ENCODE results near the gene ERI3. TPM values are rescaled to one million over a fixed set of nuclear protein-coding genes. Genes with fewer than 3 reads are reported as not detected.

Gene ERI3
- total and polyA plus RNA-seq, 9 of the 15 experiments (the other 6 are each of a cell fraction or from before 2014, with no cell fraction given): 47.8 to 93.4 (median 67.2) TPM

DNA sequence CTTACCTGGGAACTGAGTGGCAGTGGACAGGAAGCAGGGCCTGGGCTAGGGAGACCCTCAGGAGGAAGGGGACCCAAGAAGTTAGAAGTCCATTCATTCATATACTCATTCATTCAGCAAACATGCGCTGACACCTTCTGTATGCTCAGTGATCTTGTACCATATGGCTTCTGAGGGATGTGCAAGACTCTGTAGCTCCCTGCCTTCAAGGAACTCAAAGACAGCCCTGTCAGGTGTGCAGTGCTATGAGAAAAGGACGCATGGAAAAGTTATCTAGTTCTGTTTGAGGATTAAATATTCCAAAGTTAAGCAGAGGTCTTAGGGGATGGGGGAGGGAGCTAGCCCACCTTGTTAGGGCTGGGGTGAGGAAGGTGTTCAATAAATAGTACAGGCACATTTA is 129.3 kb downstream of the ERI3 start:
- H3K9ac ChIP-seq (ENCODE audit: insufficient read depth in 1 of 2, low read depth in 2 of 2, low read length in 2 of 2): no peak overlapping the region
- H3K9me3 ChIP-seq (replicated peaks; ENCODE audit: control insufficient read depth, insufficient read depth, low read depth, low read length): no peaks in the 10 kb centered on the region
- H3K27ac ChIP-seq (ENCODE audit: extremely low read depth, low read depth, low read length): no peak overlapping the region
- BruUV-seq (replicated peaks): no TSS peak
- ChIA-PET POLR2A (interaction anchor here (0.5 to 4.1 kb wide), 7 partner anchors 10 to 617 kb away, joined by 3 to 14 read pairs (median 3); partner anchors contain the start of genes DMAP1 and PTCH2), CTCF (ENCODE audit: low intra/inter-chr PET ratio) (no interaction called here)
- H2AFZ ChIP-seq (ENCODE audit: low read depth, low read length): no peak overlapping the region
- H3K4me1 ChIP-seq (replicated peaks in 1 of 2; ENCODE audit: control insufficient read depth in 2 of 2, insufficient read depth in 2 of 2, low read length in 2 of 2): peaks cover 7 to 10% of the 10 kb centered on the region in 2 experiments; a peak in 3 of 5 replicates
- H3K9me1 ChIP-seq (ENCODE audit: control insufficient read depth, insufficient read depth, low read length): peaks cover 2% of the 10 kb centered on the region
- in situ Hi-C loops (cut with MboI): loop anchor here (10.0 kb wide), 1 partner anchor 369 kb away; no protein-coding TSS in a partner anchor
- no peak overlapping the region for H3K4me2 ChIP-seq (ENCODE audit: insufficient read depth, low read length)
- no peak overlapping the region for H3K4me3 ChIP-seq
- no peaks in the 10 kb centered on the region for H3K27me3 ChIP-seq (ENCODE audit: control insufficient read depth in 2 of 2, insufficient read depth in 2 of 2, low read length in 2 of 2)
- H3K36me3 ChIP-seq (ENCODE audit: control insufficient read depth, insufficient read depth, low read length): peaks cover 15% of the 10 kb centered on the region; the same call in 2 of the 3 replicates
- FAIRE-seq: no peak
- no peak for DNase-seq (ENCODE audit: extremely low read depth in 1 of 4, low spot score in 3 of 4)
- 79% methylated on average over 2 of the region's 2 CpGs for WGBS (ENCODE audit: insufficient coverage, low coverage, missing lambda C conversion rate)
- no peaks in the 10 kb centered on the region for H3K79me2 ChIP-seq (ENCODE audit: control insufficient read depth, insufficient read depth, low read length)
- no peak for ATAC-seq
- intact Hi-C loops (cut with micrococcal nuclease): no loop called here
- TF ChIP-seq EHMT2 (IDR thresholded peaks at IDR 0.05) (no peak), ELF2 (CRISPR knock-in tag; IDR thresholded peaks at IDR 0.05) (no peak), ZNF3 (CRISPR knock-in tag; IDR thresholded peaks at IDR 0.05) (no peak), KDM4B (IDR thresholded peaks at IDR 0.05; ENCODE audit: borderline replicate concordance in 2 of 2, low read depth in 1 of 2) (no peak), PHB2 (IDR thresholded peaks at IDR 0.05; ENCODE audit: low read depth) (no peak)
- TF ChIP-seq, protein P1, sequence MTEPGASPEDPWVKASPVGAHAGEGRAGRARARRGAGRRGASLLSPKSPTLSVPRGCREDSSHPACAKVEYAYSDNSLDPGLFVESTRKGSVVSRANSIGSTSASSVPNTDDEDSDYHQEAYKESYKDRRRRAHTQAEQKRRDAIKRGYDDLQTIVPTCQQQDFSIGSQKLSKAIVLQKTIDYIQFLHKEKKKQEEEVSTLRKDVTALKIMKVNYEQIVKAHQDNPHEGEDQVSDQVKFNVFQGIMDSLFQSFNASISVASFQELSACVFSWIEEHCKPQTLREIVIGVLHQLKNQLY (CRISPR knock-in tag; conservative IDR thresholded peaks at IDR 0.05): no peak
- no peaks in the 10 kb centered on the region for H4K20me1 ChIP-seq (replicated peaks; ENCODE audit: control insufficient read depth, insufficient read depth, low read length)
